ENCODE measurements around the gene C2CD2.

GRCh38 chr21:41952568-41953248 lies 1.1 kb downstream of the C2CD2 start:
- TF ChIP-seq CTCF (IDR thresholded peaks at IDR 0.05) (no peak), POLR2A (IDR thresholded peaks at IDR 0.05) (no peak)

Measured in suprapubic skin (tissue), 3 donors.